H1 (cell line): ENCODE data around the gene FAAP100. TPM values are rescaled to one million over a fixed set of nuclear protein-coding genes. Genes with fewer than 3 reads are reported as not detected.

ENCODE experiments used
- CTCF ChIA-PET: fragments of 300-600 bp; sonication (Branson Sonifier 250); formaldehyde crosslinking; loops from one replicate; lab custom pipeline; 2021; ENCODE audit not compliant: partially characterized antibody; lab: Charles Lee
- POLR2A ChIA-PET: fragments of 300-600 bp; sonication (Branson Sonifier 250); formaldehyde crosslinking; loops from one replicate; lab custom pipeline; 2021; ENCODE audit warnings: inconsistent platforms; ENCODE audit not compliant: partially characterized antibody; lab: Charles Lee
- DNase-seq, 2 experiments: peaks; one replicate each; pipeline versions ENCODE4 v3.0.0 to v3.0.0-alpha.2; 2010 to 2022; ENCODE audit warnings: low spot score in 2 of 2, low read depth in 1 of 2, mixed read lengths in 1 of 2
- FAIRE-seq: peaks from 2 replicates; lab custom pipeline; 2011; peaks lifted over from hg19 to GRCh38; lab: Jason Lieb, UNC
- H2AFZ ChIP-seq: 2 replicates; pipeline ENCODE4 v1.8.1; 2012; ENCODE audit warnings: low read length, inconsistent platforms
- H2AK5ac ChIP-seq: 2 replicates; pipeline ENCODE4 v1.6.1; 2013; ENCODE audit warnings: low read depth, low read length
- H2BK120ac ChIP-seq: replicated peaks from 2 replicates; pipeline ENCODE3; 2013; ENCODE audit warnings: low read depth, low read length, inconsistent platforms
- H2BK12ac ChIP-seq: 2 replicates; pipeline ENCODE4 v1.6.1; 2013; ENCODE audit warnings: low read depth, low read length
- H2BK15ac ChIP-seq: 2 replicates; pipeline ENCODE4 v1.6.1; 2013; ENCODE audit warnings: low read length
- H2BK20ac ChIP-seq: 2 replicates; pipeline ENCODE4 v1.6.1; 2013; ENCODE audit warnings: low read length
- H2BK5ac ChIP-seq: 2 replicates; pipeline ENCODE4 v1.6.1; 2013; ENCODE audit warnings: low read depth, low read length
- H3K14ac ChIP-seq: 2 replicates; pipeline ENCODE4 v1.6.1; 2013; ENCODE audit warnings: inconsistent platforms; ENCODE audit not compliant: insufficient read length
- H3K18ac ChIP-seq: 2 replicates; pipeline ENCODE4 v1.6.1; 2013; ENCODE audit warnings: low read length; ENCODE audit errors: extremely low read depth
- H3K23ac ChIP-seq: 2 replicates; pipeline ENCODE4 v1.6.1; 2013; ENCODE audit warnings: inconsistent platforms; ENCODE audit not compliant: insufficient read length
- H3K23me2 ChIP-seq: 2 replicates; pipeline ENCODE4 v1.6.1; 2013; ENCODE audit warnings: low read depth, low read length
- H3K27ac ChIP-seq: 2 replicates; pipeline ENCODE4 v1.6.1; 2011; ENCODE audit warnings: low read depth, low read length, inconsistent platforms
- H3K27me3 ChIP-seq, 4 experiments: replicated peaks in 1 of 4; 1 replicate in 1 of 4; 2 replicates in 3 of 4; pipeline versions ENCODE4 v1.6.1 to v1.8.1; 2011 to 2013; ENCODE audit warnings: low read length in 3 of 4, mild to moderate bottlenecking in 3 of 4, inconsistent platforms in 2 of 4, mixed read lengths in 2 of 4, moderate library complexity in 1 of 4; ENCODE audit not compliant: control insufficient read depth in 3 of 4, insufficient read depth in 3 of 4; ENCODE audit errors: extremely low read depth in 1 of 4
- H3K36me3 ChIP-seq, 4 experiments: 2 replicates each; pipeline versions ENCODE4 v1.6.1 to v1.8.1; 2011 to 2013; ENCODE audit warnings: mild to moderate bottlenecking in 4 of 4, low read length in 3 of 4, moderate library complexity in 2 of 4, control low read depth in 1 of 4, inconsistent platforms in 1 of 4; ENCODE audit not compliant: insufficient read depth in 4 of 4, control insufficient read depth in 2 of 4
- H3K4ac ChIP-seq: replicated peaks from 2 replicates; pipeline ENCODE3; 2013; ENCODE audit warnings: low read length, low read depth, mixed read lengths, inconsistent platforms; ENCODE audit not compliant: insufficient read length
- H3K4me1 ChIP-seq, 4 experiments: replicated peaks in 1 of 4; 1 replicate in 1 of 4; 2 replicates in 3 of 4; pipeline versions ENCODE4 v1.6.1 to v1.8.1; 2011 to 2013; ENCODE audit warnings: low read length in 3 of 4, inconsistent platforms in 2 of 4, mixed read lengths in 1 of 4; ENCODE audit not compliant: insufficient read depth in 4 of 4, control insufficient read depth in 3 of 4
- H3K4me2 ChIP-seq, 2 experiments: 2 replicates each; pipeline versions ENCODE4 v1.6.1 to v1.8.1; 2011 to 2013; ENCODE audit warnings: low read depth in 2 of 2, low read length in 2 of 2, control low read depth in 1 of 2, inconsistent platforms in 1 of 2, mild to moderate bottlenecking in 1 of 2; ENCODE audit not compliant: insufficient read depth in 1 of 2
- H3K4me3 ChIP-seq, 4 experiments: fragments of 200-600, 300-600 bp in 1 of 4; sonication (generic), shearing (Covaris generic), sonication (Bioruptor Twin) in 1 of 4; 2 replicates each; pipeline versions ENCODE4 v1.5.1 to v1.8.1; 2011 to 2016; ENCODE audit warnings: low read length in 4 of 4, low read depth in 3 of 4, control low read depth in 2 of 4, inconsistent platforms in 2 of 4, mild to moderate bottlenecking in 2 of 4, mixed read lengths in 1 of 4, moderate library complexity in 1 of 4; ENCODE audit not compliant: insufficient read depth in 2 of 4; ENCODE audit errors: extremely low read depth in 1 of 4
- H3K56ac ChIP-seq: replicated peaks from 2 replicates; pipeline ENCODE3; 2013; ENCODE audit warnings: low read depth, mild to moderate bottlenecking, mixed read lengths, low read length, inconsistent platforms; ENCODE audit not compliant: insufficient read length
- H3K79me1 ChIP-seq: 2 replicates; pipeline ENCODE4 v1.6.1; 2013; ENCODE audit warnings: low read depth, low read length, control low read depth
- H3K79me2 ChIP-seq, 2 experiments: 2 replicates each; pipeline versions ENCODE4 v1.6.1 to v1.8.1; 2012 to 2013; ENCODE audit warnings: low read length in 2 of 2, mild to moderate bottlenecking in 2 of 2, inconsistent platforms in 1 of 2; ENCODE audit not compliant: insufficient read depth in 2 of 2, control insufficient read depth in 1 of 2
- H3K9ac ChIP-seq, 4 experiments: replicated peaks in 1 of 4; 1 replicate in 1 of 4; 2 replicates in 3 of 4; pipeline versions ENCODE4 v1.6.1 to v1.8.1; 2011 to 2013; ENCODE audit warnings: low read depth in 3 of 4, low read length in 3 of 4, control low read depth in 2 of 4, mild to moderate bottlenecking in 2 of 4, moderate library complexity in 2 of 4, inconsistent platforms in 1 of 4; ENCODE audit errors: extremely low read depth in 1 of 4
- H3K9me3 ChIP-seq, 2 experiments: 2 replicates each; pipeline versions ENCODE4 v1.6.1 to v1.8.1; 2012 to 2013; ENCODE audit warnings: mild to moderate bottlenecking in 2 of 2, moderate library complexity in 2 of 2, control low read depth in 1 of 2, inconsistent platforms in 1 of 2, low read depth in 1 of 2, low read length in 1 of 2, mixed read lengths in 1 of 2; ENCODE audit not compliant: insufficient read depth in 2 of 2
- H4K20me1 ChIP-seq, 2 experiments: replicated peaks in 1 of 2; 2 replicates each; pipeline versions ENCODE3 to v1.8.1; 2011 to 2013; ENCODE audit warnings: inconsistent platforms in 2 of 2, low read length in 2 of 2, mild to moderate bottlenecking in 1 of 2; ENCODE audit not compliant: insufficient read depth in 2 of 2, control insufficient read depth in 1 of 2
- H4K5ac ChIP-seq: 2 replicates; pipeline ENCODE4 v1.6.1; 2013; ENCODE audit warnings: low read length, low read depth, mixed read lengths, inconsistent platforms; ENCODE audit not compliant: insufficient read length
- H4K8ac ChIP-seq: 2 replicates; pipeline ENCODE4 v1.8.0; 2013; ENCODE audit warnings: mild to moderate bottlenecking, moderate library complexity, low read length, inconsistent platforms; ENCODE audit not compliant: insufficient read depth; ENCODE audit errors: extremely low read depth
- H4K91ac ChIP-seq: replicated peaks from 2 replicates; pipeline ENCODE3; 2013; ENCODE audit warnings: low read length, mixed read lengths, inconsistent platforms; ENCODE audit not compliant: insufficient read length
- CHD1 ChIP-seq: IDR thresholded peaks from 2 replicates; pipeline ENCODE4 v1.6.1; 2012; ENCODE audit warnings: low read depth, low read length, improper control_type of control experiment
- CTBP2 ChIP-seq: IDR thresholded peaks from 2 replicates; pipeline ENCODE4 v1.7.0; 2011; ENCODE audit warnings: borderline replicate concordance, mild to moderate bottlenecking, moderate library complexity, mixed read lengths, low read length; ENCODE audit not compliant: insufficient read depth, insufficient read length
- EZH2 ChIP-seq: fragments of 200-600 bp; sonication (generic); IDR thresholded peaks from 2 replicates; pipeline ENCODE4 v1.7.1; 2012; ENCODE audit warnings: low read depth, mild to moderate bottlenecking, moderate library complexity, low read length, inconsistent platforms; ENCODE audit not compliant: severe bottlenecking
- FOSL1 ChIP-seq: IDR thresholded peaks from 2 replicates; pipeline ENCODE4 v1.6.1; 2011; ENCODE audit warnings: mild to moderate bottlenecking, low read depth, low read length, moderate library complexity; ENCODE audit not compliant: insufficient read depth
- SAP30 ChIP-seq: fragments of 300-600 bp; sonication (generic); IDR thresholded peaks from 2 replicates; pipeline ENCODE4 v1.7.1; 2012; ENCODE audit warnings: low read length, moderate library complexity, mild to moderate bottlenecking, inconsistent platforms; ENCODE audit not compliant: insufficient read depth, insufficient replicate concordance
- SIN3A ChIP-seq, 2 experiments: IDR thresholded peaks in 1 of 2; conservative IDR thresholded peaks in 1 of 2; 2 replicates each; pipeline ENCODE4 v1.6.1; 2011 to 2012; ENCODE audit warnings: low read length in 2 of 2, improper control_type of control experiment in 1 of 2, low read depth in 1 of 2, mild to moderate bottlenecking in 1 of 2
- SIX5 ChIP-seq: IDR thresholded peaks from 2 replicates; pipeline ENCODE4 v1.6.1; 2011; ENCODE audit warnings: mild to moderate bottlenecking, low read depth, low read length
- TBP ChIP-seq: IDR thresholded peaks from 2 replicates; pipeline ENCODE4 v1.6.1; 2011; ENCODE audit warnings: low read depth, low read length, improper control_type of control experiment
- WGBS, 2 experiments: shearing (Covaris generic) in 1 of 2; methylation state at CpG; one replicate each; pipeline versions ENCODE4 v1.1.6 to v1.1.7; 2013 to 2015; ENCODE audit warnings: low lambda C conversion rate in 2 of 2, mixed read lengths in 2 of 2, inconsistent platforms in 1 of 2, low coverage in 1 of 2, missing lambda C conversion rate in 1 of 2; ENCODE audit not compliant: insufficient replicate concordance in 2 of 2, insufficient coverage in 1 of 2, insufficient read length in 1 of 2; ENCODE audit errors: extremely low coverage in 1 of 2, missing lambda C conversion rate in 1 of 2; 5-methylcytosine and 5-hydroxymethylcytosine counted together
- polyA plus RNA-seq, 7 experiments: library from polyadenylated mRNA; depleted of rRNA in 3 of 7; stranded (reverse) in 5 of 7; unstranded in 2 of 7; fragments of >200 nt in 5 of 7; fragments of 200-250 nt in 2 of 7; gene quantifications; 1 replicate in 5 of 7; 2 replicates in 1 of 7; 4 replicates in 1 of 7; pipeline versions ENCODE4 v1.2.1 to v1.2.3, GENCODE V29; 2011 to 2013; ENCODE audit warnings: missing spikeins in 2 of 7, mixed read lengths in 2 of 7
- total RNA-seq: library from RNA; stranded (reverse); fragmentation: NEBNext Ultra II Directional; extraction: Animal tissue kit (Norgen Biotek cat#: 25700); gene quantifications from 2 replicates; pipeline ENCODE4 v1.2.1, GENCODE V29; 2021

Gene FAAP100
- total and polyA plus RNA-seq, 2 of the 8 experiments (the other 6 are each of a cell fraction or from before 2014, with no cell fraction given): 23.2 to 41.8 TPM

DNA sequence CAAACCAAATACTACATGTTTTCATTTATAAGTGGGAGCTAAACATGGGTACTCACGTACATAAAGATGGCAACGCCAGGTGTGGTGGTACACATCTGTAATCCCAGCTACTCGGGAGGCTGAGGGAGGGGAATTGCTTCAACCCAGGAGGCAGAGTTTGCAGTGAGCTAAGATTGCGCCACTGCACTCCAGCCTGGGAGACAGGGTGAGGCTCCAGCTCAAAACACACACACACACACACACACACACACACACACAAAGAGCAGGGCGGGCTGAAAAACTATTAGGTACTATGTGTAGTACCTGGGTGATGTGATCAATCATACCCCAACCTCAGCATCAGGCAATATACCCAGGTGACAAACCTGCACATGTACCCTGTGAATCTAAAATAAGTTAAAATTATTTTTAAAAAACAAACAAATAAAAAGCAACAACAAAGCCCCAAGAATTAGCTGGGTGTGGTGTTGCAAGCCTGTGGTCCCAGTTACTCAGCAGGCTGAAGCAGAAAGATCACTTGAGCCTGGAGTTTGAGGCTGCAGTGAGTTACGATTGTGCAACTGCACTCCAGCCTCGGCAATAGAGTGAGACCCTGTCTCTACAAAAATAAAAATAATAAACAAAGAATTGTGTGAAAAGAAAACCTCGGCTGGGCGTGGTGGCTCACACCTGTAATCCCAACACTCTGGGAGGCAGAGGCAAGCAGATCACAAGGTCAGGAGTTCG lies 11.9 kb upstream of the FAAP100 start:
- H2BK12ac ChIP-seq: no peak overlapping the region
- H3K36me3 ChIP-seq: peaks cover 14 to 79% (median 35%) of the 10 kb centered on the region in 4 experiments; a peak in 7 of 8 replicates
- no peak overlapping the region for H3K27ac ChIP-seq
- H3K23ac ChIP-seq: no peak overlapping the region
- H3K79me2 ChIP-seq: no peaks in the 10 kb centered on the region
- H3K27me3 ChIP-seq: no peaks in the 10 kb centered on the region
- ChIA-PET POLR2A (interaction anchor here (0.8 kb wide), 1 partner anchor 13 kb away, joined by 3 read pairs; no protein-coding TSS in a partner anchor), CTCF (interaction anchor here (0.7 to 1.8 kb wide), 3 partner anchors 9 to 37 kb away, joined by 3 to 4 read pairs (median 4); partner anchors contain the start of gene FAAP100)
- no peak overlapping the region for H3K4me2 ChIP-seq
- no peak overlapping the region for H3K18ac ChIP-seq
- H2BK20ac ChIP-seq: no peak overlapping the region
- DNase-seq (no peak), FAIRE-seq (no peak)
- H2BK120ac ChIP-seq: no peak overlapping the region
- no peak overlapping the region for H3K9ac ChIP-seq
- no peaks in the 10 kb centered on the region; the same call in 1 of the 2 replicates for H3K79me1 ChIP-seq
- H3K56ac ChIP-seq: no peak overlapping the region
- H4K5ac ChIP-seq: no peak overlapping the region
- H2AFZ ChIP-seq: no peak overlapping the region
- 92% methylated on average over 9 of the region's 10 CpGs; no CpG with 5 or more reads in 1 of the 2 experiments for WGBS, 2 experiments
- no peaks in the 10 kb centered on the region for H3K9me3 ChIP-seq
- H4K91ac ChIP-seq: no peak overlapping the region
- no peaks in the 10 kb centered on the region for H3K23me2 ChIP-seq
- no peak overlapping the region for H3K4ac ChIP-seq
- no peaks in the 10 kb centered on the region for H3K4me1 ChIP-seq
- peaks cover 0 to 4% of the 10 kb centered on the region in 2 experiments for H4K20me1 ChIP-seq
- H2BK5ac ChIP-seq: no peak overlapping the region
- no peak overlapping the region for H4K8ac ChIP-seq
- no peak overlapping the region for H2AK5ac ChIP-seq
- H3K14ac ChIP-seq: no peak overlapping the region
- H2BK15ac ChIP-seq: no peak overlapping the region
- H3K4me3 ChIP-seq: no peak overlapping the region
- TF ChIP-seq CHD1: no peak
- no peak for TF ChIP-seq SAP30
- TF ChIP-seq SIN3A (conservative IDR thresholded peaks at IDR 0.05 in 1 of 2, IDR thresholded peaks at IDR 0.05 in 1 of 2; ENCODE audit: low read depth in 1 of 2, low read length in 2 of 2): no peak
- TF ChIP-seq FOSL1: no peak
- no peak for TF ChIP-seq TBP
- no peak for TF ChIP-seq CTBP2
- TF ChIP-seq SIX5: no peak
- TF ChIP-seq EZH2: no peak
